Hepatocyte (in vitro differentiated cells): ENCODE measurements around the gene CENPU.

Source experiments
- CTCF ChIP-seq: fragments of 200-600 bp; sonication (generic); IDR thresholded peaks from 2 replicates; pipeline ENCODE4 v1.5.1; 2016; ENCODE audit warnings: antibody characterized with exemption, mild to moderate bottlenecking; ENCODE audit not compliant: poor library complexity
- EZH2 ChIP-seq: fragments of 200-600 bp; sonication (generic); IDR thresholded peaks from 2 replicates; pipeline ENCODE4 v1.6.1; 2016; ENCODE audit warnings: antibody characterized with exemption, mild to moderate bottlenecking, borderline replicate concordance

DNA sequence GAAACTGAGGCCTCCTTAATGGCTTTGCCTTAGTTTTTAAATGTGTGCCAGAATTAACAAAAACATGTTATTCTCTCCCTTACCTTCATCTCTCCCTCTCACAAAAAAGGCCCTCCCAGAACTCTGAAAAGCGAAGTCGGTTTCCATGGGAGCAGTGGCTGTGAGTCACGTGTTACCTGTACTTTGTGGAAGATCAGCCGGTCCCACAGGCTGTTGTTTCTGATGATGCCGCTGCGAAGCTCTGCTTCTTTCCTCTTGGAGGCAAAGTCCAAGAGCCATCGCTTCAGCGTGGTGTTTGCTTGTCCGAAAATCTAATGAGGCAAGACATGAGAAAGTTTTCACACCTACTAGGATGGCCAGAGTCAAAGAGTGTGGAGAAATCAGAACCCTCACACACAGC lies 32.5 kb upstream of the CENPU start:
- no peak for TF ChIP-seq EZH2
- no peak for TF ChIP-seq CTCF
